Right lobe of liver (tissue), 6 donors: ENCODE results near the gene GPRC5C. TPM values are rescaled to one million over a fixed set of nuclear protein-coding genes. Genes with fewer than 3 reads are reported as not detected.

Experiments used
- ATAC-seq, 4 donors: fragments of 200-7000 bp; cut with Tn5 transposase; one replicate each; pipeline ENCODE4 v1.9.1; 2020; ENCODE audit warnings: mild to moderate bottlenecking in 4 of 4, moderate library complexity in 4 of 4
- DNase-seq, 3 donors: peaks; one replicate each; pipeline ENCODE4 v3.0.0-alpha.2; 2020
- H3K27ac ChIP-seq, 3 donors: fragments of 200-600 bp; one replicate each; pipeline ENCODE4 v1.8.0; 2022
- H3K27me3 ChIP-seq, 2 donors: fragments of 200-600 bp; one replicate each; pipeline ENCODE4 v1.8.0; 2022
- H3K36me3 ChIP-seq, 4 donors: fragments of 200-600 bp; sonication (generic) in 1 of 4; one replicate each; pipeline versions ENCODE4 v1.5.1 to v1.8.0; 2017 to 2022; ENCODE audit warnings: control low read depth in 1 of 4
- H3K4me1 ChIP-seq, 4 donors: fragments of 200-600 bp; sonication (generic) in 1 of 4; one replicate each; pipeline versions ENCODE4 v1.5.1 to v1.8.0; 2017 to 2022; ENCODE audit warnings: control low read depth in 1 of 4
- H3K4me3 ChIP-seq, 3 donors: fragments of 200-600 bp; one replicate each; pipeline ENCODE4 v1.8.0; 2022
- H3K9me3 ChIP-seq, 4 donors: fragments of 200-600 bp; sonication (generic) in 1 of 4; one replicate each; pipeline versions ENCODE4 v1.5.1 to v1.8.0; 2017 to 2022; ENCODE audit warnings: control low read depth in 1 of 4
- CTCF ChIP-seq, 4 donors: fragments of 200-600 bp in 3 of 4; fragments of 450-650 bp in 1 of 4; IDR thresholded peaks; one replicate each; pipeline versions ENCODE4 v1.5.1 to v1.8.0; 2016 to 2022; ENCODE audit warnings: antibody characterized with exemption in 4 of 4, mild to moderate bottlenecking in 2 of 4
- POLR2A ChIP-seq: fragments of 450-650 bp; IDR thresholded peaks from one replicate; pipeline ENCODE4 v1.6.1; 2017; ENCODE audit warnings: antibody characterized with exemption, mild to moderate bottlenecking
- WGBS: methylation state at CpG from one replicate; pipeline ENCODE4 v1.1.6; 2018; ENCODE audit warnings: low coverage, low lambda C conversion rate; ENCODE audit not compliant: insufficient coverage; ENCODE audit errors: missing lambda C conversion rate; 5-methylcytosine and 5-hydroxymethylcytosine counted together
- intact Hi-C, 2 donors: fragments of 100-400 bp; cut with DNase I; formaldehyde crosslinking; loops; one replicate each; pipeline versions ENCODE4 v1.11.2 to v1.14.1; 2022
- total RNA-seq, 6 experiments: library from RNA; depleted of rRNA in 2 of 6; stranded (reverse); fragments of >200 nt in 2 of 6; fragmentation: NEBNext Ultra II Directional in 3 of 6; extraction: Animal tissue kit (Norgen Biotek cat#: 25700) in 3 of 6; gene quantifications; one replicate each; pipeline versions ENCODE4 v1.1.0 to v1.2.4, GENCODE V29; 2016 to 2023
- donor health status: DM: no; HTN: yes; CAD: no.
- donor health status: DM: no; HTN: no; CAD: no.
- donor health status: DM: no; HTN: no; CAD: no.
- donor health status: DM: no; HTN: yes; CAD: no.
- donor health status: DM: no; HTN: yes; CAD: no.

Gene GPRC5C
- total RNA-seq, 6 experiments from 2014 or later = 120 to 215 (median 131) TPM

GRCh38 chr17:74424657-74425056 lies 7.2 kb upstream of the GPRC5C start:
- H3K9me3 ChIP-seq = no peaks in the 10 kb centered on the region
- WGBS = 90% methylated on average over 2 of the region's 14 CpGs
- no peak overlapping the region for H3K27ac ChIP-seq
- H3K4me3 ChIP-seq = no peak overlapping the region
- ATAC-seq = no peak
- TF ChIP-seq CTCF (IDR thresholded peaks at IDR 0.05) = no peak
- intact Hi-C loops = no loop called here
- H3K4me1 ChIP-seq = peaks cover 0 to 32% (median 17%) of the 10 kb centered on the region in 4 donors
- DNase-seq = no peak
- H3K36me3 ChIP-seq = no peaks in the 10 kb centered on the region
- no peaks in the 10 kb centered on the region for H3K27me3 ChIP-seq

GRCh38 chr17:74426551-74427047 lies 5.3 kb upstream of the GPRC5C start:
- no peak for TF ChIP-seq POLR2A
- TF ChIP-seq CTCF (IDR thresholded peaks at IDR 0.05) = no peak
- DNase-seq = no peak
- H3K27me3 ChIP-seq = no peaks in the 10 kb centered on the region
- H3K36me3 ChIP-seq = no peaks in the 10 kb centered on the region
- peaks cover 0 to 34% (median 18%) of the 10 kb centered on the region in 4 donors for H3K4me1 ChIP-seq
- peak overlapping the region; percentile 77 to 93 (median 83) for H3K27ac ChIP-seq
- H3K9me3 ChIP-seq = no peaks in the 10 kb centered on the region
- WGBS = 45% methylated on average over 5 of the region's 9 CpGs
- peak overlapping the region in 2 of 3 donors; percentile 7 to 29 for H3K4me3 ChIP-seq
- intact Hi-C loops = no loop called here
- ATAC-seq = no peak

- H3K36me3 ChIP-seq = no peaks in the 10 kb centered on the region
- TF ChIP-seq CTCF (IDR thresholded peaks at IDR 0.05) = no peak
- TF ChIP-seq POLR2A = peak; percentile 81
- 24% methylated on average over 3 of the region's 10 CpGs for WGBS
- DNase-seq = peak; percentile 83 to 92 (median 86)
- H3K4me3 ChIP-seq = peak overlapping the region in 2 of 3 donors; percentile 7 to 29
- no peaks in the 10 kb centered on the region for H3K9me3 ChIP-seq
- intact Hi-C loops = no loop called here
- no peaks in the 10 kb centered on the region for H3K27me3 ChIP-seq
- peaks cover 0 to 34% (median 18%) of the 10 kb centered on the region in 4 donors for H3K4me1 ChIP-seq
- ATAC-seq = peak; percentile 46 to 68 (median 62)
- H3K27ac ChIP-seq = peak overlapping the region; percentile 77 to 93 (median 83)
Measured at GRCh38 chr17:74427048-74427762, 4.7 kb upstream of the GPRC5C start.

GRCh38 chr17:74427763-74428153 lies 4.1 kb upstream of the GPRC5C start:
- Histone ChIP-seq H3K9me3 (no peaks in the 10 kb centered on the region), H3K27ac (peak overlapping the region; percentile 77 to 93 (median 83)), H3K36me3 (no peaks in the 10 kb centered on the region), H3K4me1 (peaks cover 0 to 34% (median 18%) of the 10 kb centered on the region in 4 donors), H3K27me3 (no peaks in the 10 kb centered on the region), H3K4me3 (peak overlapping the region in 1 of 3 donors; percentile 22)
- DNase-seq (no peak), ATAC-seq (no peak)
- WGBS = 29% methylated on average over 6 of the region's 6 CpGs
- intact Hi-C loops = no loop called here
- TF ChIP-seq CTCF (IDR thresholded peaks at IDR 0.05) = no peak
- no peak for TF ChIP-seq POLR2A
